GM12892 (cell line): ENCODE results near the gene RPL13.

ENCODE experiments used
- POLR2A ChIP-seq: IDR thresholded peaks from 2 replicates; pipeline ENCODE4 v1.6.1; 2011; ENCODE audit warnings: low read depth, low read length, control low read depth
- POLR2AphosphoS5 ChIP-seq: IDR thresholded peaks from 2 replicates; pipeline ENCODE4 v1.6.1; 2011; ENCODE audit warnings: low read depth, low read length, control low read depth
- TAF1 ChIP-seq: IDR thresholded peaks from 2 replicates; pipeline ENCODE4 v1.6.1; 2011; ENCODE audit warnings: low read depth, mild to moderate bottlenecking, control low read depth, low read length, borderline replicate concordance

DNA sequence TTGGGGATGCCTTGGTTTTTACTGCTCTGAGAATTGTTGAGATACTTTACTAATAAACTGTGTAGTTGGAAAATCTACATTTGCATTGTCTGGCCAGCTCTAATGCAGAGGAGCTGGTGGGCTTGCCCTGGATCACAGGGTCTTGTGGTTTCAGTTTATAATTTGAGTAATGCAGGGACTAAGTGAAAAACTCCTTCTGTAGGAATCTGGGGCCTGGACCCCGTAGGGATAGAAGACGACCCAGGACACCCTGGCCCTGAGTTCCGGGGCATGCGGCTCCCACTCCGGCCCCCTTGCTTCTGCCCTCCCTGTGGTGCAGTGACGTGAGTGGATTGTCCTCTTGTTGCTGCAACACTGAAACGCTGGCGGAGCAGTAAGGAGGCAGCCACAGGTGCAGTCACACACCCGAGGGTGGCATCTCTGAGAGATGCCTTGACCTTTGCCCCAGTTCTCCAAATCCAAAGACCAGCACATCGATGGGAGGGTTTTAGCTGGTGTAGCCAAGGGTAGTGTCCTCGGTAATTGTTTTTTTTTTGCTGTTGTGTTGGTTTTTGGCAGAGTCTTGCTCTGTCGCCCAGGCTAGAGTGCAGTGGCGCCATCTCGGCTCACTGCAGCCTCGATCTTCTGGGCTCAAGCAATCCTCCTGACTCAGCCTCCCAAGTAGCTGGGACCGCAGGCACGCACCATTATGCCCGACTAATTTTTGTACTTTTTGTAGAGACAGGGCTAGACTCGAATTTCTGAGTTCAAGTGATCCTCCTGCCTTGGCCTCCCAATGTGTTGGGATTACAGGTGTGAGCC lies 2.6 kb upstream of the RPL13 start:
- TF ChIP-seq POLR2AphosphoS5 = no peak
- no peak for TF ChIP-seq TAF1
- TF ChIP-seq POLR2A = no peak
